GM13976 (cell line): ENCODE results near the gene CDHR3.

Experiments
- DNase-seq: peaks from one replicate; pipeline ENCODE4 v3.0.0; 2012; ENCODE audit warnings: low spot score
- CTCF ChIP-seq: IDR thresholded peaks from 2 replicates; pipeline ENCODE4 v1.5.1; 2012; ENCODE audit warnings: borderline replicate concordance, mild to moderate bottlenecking; ENCODE audit not compliant: insufficient read depth; ENCODE audit errors: extremely low read depth, missing control alignments, control extremely low read depth
- in situ Hi-C: fragments of 300-500 bp; cut with MboI; formaldehyde crosslinking; loops from one replicate; pipeline ENCODE4 v1.12.0; 2022; ENCODE audit warnings: low sequenced_read_pairs, mixed read lengths, inconsistent platforms; ENCODE audit not compliant: unreplicated experiment

Gene CDHR3

GRCh38 chr7:105963038-105963667 lies at the start of gene CDHR3:
Gene CDHR3, plus strand, starts transcription at chr7:105963264. Its CDS starts 55 bp downstream, at chr7:105963319.
- DNase-seq, result no peak
- no peak for TF ChIP-seq CTCF
- in situ Hi-C loops, result no loop called here

GRCh38 chr7:105913947-105914346 lies 49.1 kb upstream of the CDHR3 start:
- in situ Hi-C loops, result no loop called here
- no peak for DNase-seq
- no peak for TF ChIP-seq CTCF

GRCh38 chr7:105916603-105917002 lies 46.5 kb upstream of the CDHR3 start:
- in situ Hi-C loops, result no loop called here
- no peak for DNase-seq
- no peak for TF ChIP-seq CTCF

GRCh38 chr7:105917659-105918058 lies 45.4 kb upstream of the CDHR3 start:
- in situ Hi-C loops, result no loop called here
- no peak for TF ChIP-seq CTCF
- no peak for DNase-seq

- in situ Hi-C loops, result no loop called here
- no peak for DNase-seq
- no peak for TF ChIP-seq CTCF
Measured at GRCh38 chr7:105920766-105921165, 42.3 kb upstream of the CDHR3 start.

- in situ Hi-C loops, result no loop called here
- no peak for TF ChIP-seq CTCF
- DNase-seq, result no peak
Measured at GRCh38 chr7:105924945-105925344, 38.1 kb upstream of the CDHR3 start.

GRCh38 chr7:105926131-105926530 lies 36.9 kb upstream of the CDHR3 start:
- no peak for TF ChIP-seq CTCF
- in situ Hi-C loops, result no loop called here
- DNase-seq, result no peak
